ENCODE results near the gene PLD1.
"Not testable (repeated sequence)": the region's sequence is repeated elsewhere in the genome, so short reads cannot be mapped to it uniquely, and the experiment has no call there.

The PLD1 gene

GRCh38 chr3:171809861-171810628 is at the start of gene PLD1:
PLD1 (minus strand) TSS chr3:171810483; CDS start chr3:171738051, 72,432 bp downstream.
- peak; percentile 26 for DNase-seq (ENCODE audit: low read depth)

- not testable (repeated sequence) for DNase-seq (ENCODE audit: low read depth)
Observed at GRCh38 chr3:171858770-171859169, 48.5 kb upstream of the PLD1 start.

- no peak for DNase-seq (ENCODE audit: low read depth)
Observed at GRCh38 chr3:171854649-171855305, 44.5 kb upstream of the PLD1 start.

GRCh38 chr3:171851660-171852058 is 41.4 kb upstream of the PLD1 start:
- DNase-seq (ENCODE audit: low read depth) = no peak

GRCh38 chr3:171850960-171851659 is 40.8 kb upstream of the PLD1 start:
- DNase-seq (ENCODE audit: low read depth) = no peak

- no peak for DNase-seq (ENCODE audit: low read depth)
Observed at GRCh38 chr3:171850320-171850959, 40.2 kb upstream of the PLD1 start.

- no peak for DNase-seq (ENCODE audit: low read depth)
Observed at GRCh38 chr3:171849617-171850319, 39.5 kb upstream of the PLD1 start.

- DNase-seq (ENCODE audit: low read depth) = no peak
Observed at GRCh38 chr3:171847595-171848259, 37.4 kb upstream of the PLD1 start.

GRCh38 chr3:171847133-171847532 is 36.9 kb upstream of the PLD1 start:
- no peak for DNase-seq (ENCODE audit: low read depth)

- DNase-seq (ENCODE audit: low read depth) = no peak
Observed at GRCh38 chr3:171846597-171846996, 36.3 kb upstream of the PLD1 start.

GRCh38 chr3:171845481-171846284 is 35.4 kb upstream of the PLD1 start:
- DNase-seq (ENCODE audit: low read depth) = no peak

GRCh38 chr3:171844873-171845272 is 34.6 kb upstream of the PLD1 start:
- DNase-seq (ENCODE audit: low read depth) = no peak

- no peak for DNase-seq (ENCODE audit: low read depth)
Observed at GRCh38 chr3:171842864-171843518, 32.7 kb upstream of the PLD1 start, which contains the start of gene TMEM212. TMEM212 (plus strand) TSS chr3:171843349; CDS start chr3:171843384, 35 bp downstream.

GRCh38 chr3:171841620-171842000 is 31.3 kb upstream of the PLD1 start:
- DNase-seq (ENCODE audit: low read depth) = no peak

GRCh38 chr3:171840811-171841619 is 30.7 kb upstream of the PLD1 start:
- DNase-seq (ENCODE audit: low read depth) = no peak

GRCh38 chr3:171840445-171840810 is 30.1 kb upstream of the PLD1 start:
- DNase-seq (ENCODE audit: low read depth) = no peak

- no peak for DNase-seq (ENCODE audit: low read depth)
Observed at GRCh38 chr3:171839270-171839669, 29.0 kb upstream of the PLD1 start.

- DNase-seq (ENCODE audit: low read depth) = no peak
Observed at GRCh38 chr3:171838218-171838720, 28.0 kb upstream of the PLD1 start.

- DNase-seq (ENCODE audit: low read depth) = no peak
Observed at GRCh38 chr3:171837698-171838097, 27.4 kb upstream of the PLD1 start.
